Lower leg skin (tissue), 4 donors: ENCODE measurements around the gene ZFP91. TPM values are rescaled to one million over a fixed set of nuclear protein-coding genes. Genes with fewer than 3 reads are reported as not detected.
A peak's percentile ranks its signal among the peaks of the same experiment; 100 is the strongest.

ENCODE experiments used
- DNase-seq, 2 donors: peaks; one replicate each; pipeline ENCODE4 v3.0.0-alpha.2; 2019; ENCODE audit warnings: low spot score in 2 of 2
- H3K4me3 ChIP-seq: fragments of 200-600 bp; sonication (generic); 2 replicates; pipeline ENCODE4 v1.5.1; 2017; ENCODE audit warnings: mild to moderate bottlenecking, low read depth; ENCODE audit not compliant: poor library complexity, severe bottlenecking
- POLR2A ChIP-seq, 2 donors: fragments of 450-650 bp; IDR thresholded peaks; one replicate each; pipeline ENCODE4 v1.6.1; 2016 to 2017; ENCODE audit warnings: antibody characterized with exemption in 2 of 2, mild to moderate bottlenecking in 1 of 2, moderate library complexity in 1 of 2
- WGBS, 2 donors: methylation state at CpG; one replicate each; pipeline ENCODE4 v1.1.5; 2018; 5-methylcytosine and 5-hydroxymethylcytosine counted together
- intact Hi-C: fragments of 100-400 bp; cut with DNase I; formaldehyde crosslinking; loops from one replicate; pipeline ENCODE4 v1.15.0; 2023; ENCODE audit warnings: low total_unique reads
- total RNA-seq, 4 donors: library from RNA; depleted of rRNA; stranded (reverse); fragments of >200 nt; gene quantifications; one replicate each; pipeline ENCODE4 v1.1.0, GENCODE V29; 2016
- TF ChIP-seq, protein P1 (sequence below), 3 donors: fragments of 450-650 bp; IDR thresholded peaks; one replicate each; pipeline ENCODE4 v1.5.1; 2016; ENCODE audit warnings: antibody characterized with exemption in 3 of 3, mild to moderate bottlenecking in 3 of 3, moderate library complexity in 2 of 3

Gene ZFP91
- total RNA-seq, 4 donors from 2014 or later: 46.4 to 58.4 (median 51.7) TPM

DNA sequence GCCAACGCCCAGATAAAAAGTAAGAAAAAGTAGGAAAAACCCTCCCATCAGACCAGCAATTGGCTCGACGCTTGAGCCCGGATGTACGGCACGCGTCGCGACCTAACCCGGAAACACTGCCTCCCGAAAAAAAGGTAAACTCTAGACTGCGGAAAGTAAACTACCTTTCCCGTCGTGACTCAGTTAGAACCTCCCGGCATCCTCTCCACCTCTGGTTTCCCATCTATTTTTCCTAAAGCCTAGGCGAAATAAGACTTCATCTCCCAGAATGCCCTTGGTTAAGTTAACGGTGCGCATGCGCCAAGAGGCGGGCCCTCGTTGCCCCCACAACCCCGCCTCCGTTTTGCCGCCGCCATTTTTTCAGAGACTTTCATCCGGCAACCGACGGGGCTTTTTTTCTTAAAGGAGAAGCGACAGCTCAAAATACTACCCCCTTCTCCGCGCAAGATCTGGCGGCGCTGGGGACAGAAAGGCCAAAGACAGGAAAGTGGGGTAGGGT is 678 bp upstream of the ZFP91 start:
- TF ChIP-seq POLR2A (IDR thresholded peaks at IDR 0.05): no peak
- TF ChIP-seq, protein P1, sequence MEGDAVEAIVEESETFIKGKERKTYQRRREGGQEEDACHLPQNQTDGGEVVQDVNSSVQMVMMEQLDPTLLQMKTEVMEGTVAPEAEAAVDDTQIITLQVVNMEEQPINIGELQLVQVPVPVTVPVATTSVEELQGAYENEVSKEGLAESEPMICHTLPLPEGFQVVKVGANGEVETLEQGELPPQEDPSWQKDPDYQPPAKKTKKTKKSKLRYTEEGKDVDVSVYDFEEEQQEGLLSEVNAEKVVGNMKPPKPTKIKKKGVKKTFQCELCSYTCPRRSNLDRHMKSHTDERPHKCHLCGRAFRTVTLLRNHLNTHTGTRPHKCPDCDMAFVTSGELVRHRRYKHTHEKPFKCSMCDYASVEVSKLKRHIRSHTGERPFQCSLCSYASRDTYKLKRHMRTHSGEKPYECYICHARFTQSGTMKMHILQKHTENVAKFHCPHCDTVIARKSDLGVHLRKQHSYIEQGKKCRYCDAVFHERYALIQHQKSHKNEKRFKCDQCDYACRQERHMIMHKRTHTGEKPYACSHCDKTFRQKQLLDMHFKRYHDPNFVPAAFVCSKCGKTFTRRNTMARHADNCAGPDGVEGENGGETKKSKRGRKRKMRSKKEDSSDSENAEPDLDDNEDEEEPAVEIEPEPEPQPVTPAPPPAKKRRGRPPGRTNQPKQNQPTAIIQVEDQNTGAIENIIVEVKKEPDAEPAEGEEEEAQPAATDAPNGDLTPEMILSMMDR (IDR thresholded peaks at IDR 0.05): no peak

DNA sequence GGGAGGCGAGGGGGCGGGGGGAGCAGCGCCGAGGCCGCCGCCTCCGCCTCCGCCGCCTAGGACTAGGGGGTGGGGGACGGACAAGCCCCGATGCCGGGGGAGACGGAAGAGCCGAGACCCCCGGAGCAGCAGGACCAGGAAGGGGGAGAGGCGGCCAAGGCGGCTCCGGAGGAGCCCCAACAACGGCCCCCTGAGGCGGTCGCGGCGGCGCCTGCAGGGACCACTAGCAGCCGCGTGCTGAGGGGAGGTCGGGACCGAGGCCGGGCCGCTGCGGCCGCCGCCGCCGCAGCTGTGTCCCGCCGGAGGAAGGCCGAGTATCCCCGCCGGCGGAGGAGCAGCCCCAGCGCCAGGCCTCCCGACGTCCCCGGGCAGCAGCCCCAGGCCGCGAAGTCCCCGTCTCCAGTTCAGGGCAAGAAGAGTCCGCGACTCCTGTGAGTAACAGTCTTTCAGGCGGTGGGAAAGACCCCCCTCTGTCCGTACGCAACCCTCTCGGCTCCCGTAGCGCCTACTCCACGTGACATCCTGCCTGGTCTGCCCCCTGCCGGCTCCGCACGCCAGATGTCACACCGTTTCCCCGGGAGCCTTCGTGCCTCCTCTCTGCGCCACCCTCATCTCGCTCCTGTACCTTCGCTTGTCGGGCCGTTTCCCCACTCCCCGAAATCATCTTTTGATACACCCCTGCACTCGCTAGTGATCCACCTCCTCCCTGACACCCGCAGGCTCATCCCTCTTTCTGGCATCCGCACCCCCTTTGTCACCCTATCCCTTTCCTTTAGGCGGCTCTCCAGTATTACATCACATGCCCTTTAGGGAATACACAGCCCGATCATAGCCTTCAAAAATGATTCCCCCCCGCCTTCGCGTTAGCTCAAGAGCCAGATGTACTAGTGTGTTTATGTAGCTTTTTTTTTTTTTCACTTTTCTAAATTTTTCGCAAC is 598 bp downstream of the ZFP91 start:
- H3K4me3 ChIP-seq: peak overlapping the region; percentile 95
- peak in 1 of 2 donors; percentile 39 for TF ChIP-seq POLR2A (IDR thresholded peaks at IDR 0.05)
- TF ChIP-seq, protein P1 (IDR thresholded peaks at IDR 0.05): peak in 1 of 3 donors; percentile 85
- peak; percentile 93 to 99 for DNase-seq
- intact Hi-C loops: loop anchor here (10.0 kb wide), 2 partner anchors 55 to 475 kb away; no protein-coding TSS in a partner anchor
- WGBS, 2 donors: 0% methylated on average over 47 to 61 of the region's 78 CpGs

More for the DNA sequence above, 678 bp upstream of the ZFP91 start:
- H3K4me3 ChIP-seq: peak overlapping the region; percentile 76
- 0% methylated on average over 33 of the region's 33 CpGs for WGBS, 2 donors
- DNase-seq: peak; percentile 94 to 99
- intact Hi-C loops: loop anchor here (10.0 kb wide), 2 partner anchors 57 to 477 kb away; no protein-coding TSS in a partner anchor

DNA sequence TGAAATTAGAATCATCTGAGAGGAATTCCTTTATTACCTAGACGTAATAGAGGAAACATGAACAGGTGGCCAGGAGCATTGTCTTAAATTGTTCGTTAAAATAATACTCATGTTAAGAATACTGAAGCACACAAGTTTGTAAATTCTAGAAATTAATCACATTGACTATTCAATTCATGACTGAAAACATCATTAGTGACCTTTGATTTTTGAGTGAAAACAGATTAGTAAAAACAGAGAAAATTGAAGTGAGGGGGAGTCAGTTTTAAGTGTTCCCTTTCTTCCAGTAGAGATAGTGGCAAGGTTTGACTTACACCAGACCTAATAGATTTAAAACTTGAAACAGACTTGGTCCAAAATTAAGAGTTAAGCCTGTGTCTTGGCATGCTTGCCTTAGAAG is 1.4 kb downstream of the ZFP91 start:
- TF ChIP-seq, protein P1 (IDR thresholded peaks at IDR 0.05): no peak
- TF ChIP-seq POLR2A (IDR thresholded peaks at IDR 0.05): no peak
- no peak for DNase-seq
- intact Hi-C loops: no loop called here
- H3K4me3 ChIP-seq: no peak overlapping the region
- 4 to 7% methylated on average over 2 of the region's 2 CpGs for WGBS, 2 donors

DNA sequence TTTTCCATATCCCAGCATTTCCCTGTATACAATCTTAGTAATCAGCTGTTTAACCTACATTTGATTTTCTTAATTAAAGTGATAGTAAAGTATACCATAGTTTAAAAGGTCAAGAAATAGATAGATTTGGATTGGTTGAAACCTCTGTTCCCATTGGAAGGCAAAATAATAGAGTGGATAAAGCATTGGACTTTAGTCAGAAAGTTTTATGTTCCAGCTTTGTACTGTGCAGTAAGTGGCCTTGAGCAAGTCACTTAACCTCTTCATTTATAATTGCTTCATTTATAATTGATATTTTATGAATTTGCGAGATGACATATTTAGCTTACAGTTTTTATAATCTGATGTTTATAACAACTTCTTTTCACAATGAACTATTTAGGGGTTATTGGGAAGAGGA is 3.6 kb downstream of the ZFP91 start:
- DNase-seq: no peak
- 90 to 93% methylated on average over 1 of the region's 1 CpG for WGBS, 2 donors
- intact Hi-C loops: no loop called here
- H3K4me3 ChIP-seq: no peak overlapping the region
- TF ChIP-seq POLR2A (IDR thresholded peaks at IDR 0.05): no peak
- TF ChIP-seq, protein P1 (IDR thresholded peaks at IDR 0.05): no peak

DNA sequence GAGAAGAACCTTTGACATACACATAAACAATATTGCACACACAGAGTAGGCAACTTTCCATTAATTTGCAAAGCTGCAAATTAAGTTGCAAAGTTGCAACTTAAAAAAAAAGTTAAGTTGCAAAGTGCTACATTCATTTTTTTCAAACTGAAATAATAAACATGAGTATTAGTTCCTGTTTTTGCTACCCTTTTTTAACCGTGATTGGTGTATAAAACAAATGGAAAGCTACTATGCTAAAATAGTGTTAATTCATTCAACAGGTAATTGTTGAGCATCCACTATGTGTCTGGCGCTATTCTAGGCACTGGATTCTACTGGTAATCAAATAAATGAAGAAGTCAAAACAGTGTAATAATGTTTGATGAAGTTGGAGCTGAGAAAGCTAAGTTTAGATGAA is 8.1 kb downstream of the ZFP91 start:
- TF ChIP-seq, protein P1 (IDR thresholded peaks at IDR 0.05): no peak
- no peak for TF ChIP-seq POLR2A (IDR thresholded peaks at IDR 0.05)
- intact Hi-C loops: no loop called here
- H3K4me3 ChIP-seq: no peak overlapping the region
- DNase-seq: no peak
- 88 to 92% methylated on average over 2 of the region's 2 CpGs for WGBS, 2 donors
